ENCODE results near the gene WDR82.

WDR82 gene

GRCh38 chr3:52218454-52218853 lies 60.0 kb downstream of the WDR82 start:
- H3K4me3 ChIP-seq (ENCODE audit: low read length in 2 of 2), result no peak overlapping the region
- peak overlapping the region; percentile 31 for H3K27ac ChIP-seq (ENCODE audit: low read length)
- peaks cover 16 to 19% of the 10 kb centered on the region in 2 donors for H3K36me3 ChIP-seq (ENCODE audit: control insufficient read depth in 2 of 2, insufficient read depth in 2 of 2, low read length in 2 of 2)
- H3K9me3 ChIP-seq (ENCODE audit: control insufficient read depth in 2 of 2, low read length in 2 of 2), result no peaks in the 10 kb centered on the region
- H3K4me1 ChIP-seq (ENCODE audit: control insufficient read depth, insufficient read depth, low read length), result peaks cover 21% of the 10 kb centered on the region
- no peak overlapping the region for H3K9ac ChIP-seq (ENCODE audit: low read length in 2 of 2)
- no peaks in the 10 kb centered on the region for H3K27me3 ChIP-seq (ENCODE audit: control insufficient read depth in 1 of 2, insufficient read depth in 2 of 2, low read length in 2 of 2)

DNA sequence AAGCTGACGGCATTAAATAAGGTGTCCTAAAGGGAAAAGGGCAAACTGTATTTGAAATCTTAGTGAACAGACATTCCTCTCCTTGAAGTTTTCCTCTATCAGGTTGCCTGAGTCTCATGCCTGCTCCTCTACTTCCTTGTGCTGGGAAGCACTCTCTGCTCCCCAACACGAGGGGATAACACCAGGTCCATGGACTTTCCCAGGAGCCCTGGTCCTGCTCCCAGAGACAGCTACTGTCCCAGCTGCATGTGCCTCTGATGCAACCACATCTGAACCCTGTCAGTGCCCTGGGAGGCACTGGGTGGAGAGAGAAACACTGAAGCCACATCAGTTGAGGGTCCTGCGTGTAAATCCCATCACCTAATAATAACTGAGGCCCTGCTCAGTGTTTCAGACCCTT lies 60.4 kb downstream of the WDR82 start:
- Histone ChIP-seq H3K9ac (ENCODE audit: low read length in 2 of 2) (no peak overlapping the region), H3K36me3 (ENCODE audit: control insufficient read depth in 2 of 2, insufficient read depth in 2 of 2, low read length in 2 of 2) (peaks cover 20 to 21% of the 10 kb centered on the region in 2 donors), H3K4me3 (ENCODE audit: low read length in 2 of 2) (no peak overlapping the region)

DNA sequence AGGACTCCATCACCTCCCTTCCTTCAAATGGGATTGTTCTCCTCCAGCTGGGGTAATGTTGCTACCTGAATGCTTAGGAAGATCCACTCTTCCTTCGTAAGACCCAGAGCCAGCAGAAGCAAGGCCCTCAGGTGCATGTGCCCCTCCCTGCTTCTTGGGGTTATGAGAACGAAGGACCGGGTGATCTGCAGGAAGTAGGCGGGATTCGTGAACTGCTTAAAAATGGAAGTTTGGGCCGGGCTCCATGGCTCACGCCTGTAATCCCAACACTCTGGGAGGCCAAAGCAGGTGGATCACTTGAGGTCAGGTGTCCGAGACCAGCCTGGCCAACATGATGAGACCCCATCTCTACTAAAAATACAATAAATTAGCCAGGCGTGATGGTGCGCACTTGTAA lies 61.0 kb downstream of the WDR82 start:
- H3K36me3 ChIP-seq (ENCODE audit: control insufficient read depth in 2 of 2, insufficient read depth in 2 of 2, low read length in 2 of 2), result peaks cover 24 to 27% of the 10 kb centered on the region in 2 donors
- peaks cover 21% of the 10 kb centered on the region for H3K4me1 ChIP-seq (ENCODE audit: control insufficient read depth, insufficient read depth, low read length)
- peak overlapping the region in 1 of 2 donors; percentile 7 for H3K9ac ChIP-seq (ENCODE audit: low read length in 2 of 2)
- H3K4me3 ChIP-seq (ENCODE audit: low read length in 2 of 2), result peak overlapping the region in 1 of 2 donors; percentile 29
- H3K27ac ChIP-seq (ENCODE audit: low read length), result peak overlapping the region; percentile 53
- H3K27me3 ChIP-seq (ENCODE audit: control insufficient read depth in 1 of 2, insufficient read depth in 2 of 2, low read length in 2 of 2), result no peaks in the 10 kb centered on the region
- no peaks in the 10 kb centered on the region for H3K9me3 ChIP-seq (ENCODE audit: control insufficient read depth in 2 of 2, low read length in 2 of 2)

More for the DNA sequence above, 60.4 kb downstream of the WDR82 start:
- Histone ChIP-seq H3K27ac (ENCODE audit: low read length) (peak overlapping the region; percentile 31), H3K4me1 (ENCODE audit: control insufficient read depth, insufficient read depth, low read length) (peaks cover 21% of the 10 kb centered on the region), H3K9me3 (ENCODE audit: control insufficient read depth in 2 of 2, low read length in 2 of 2) (no peaks in the 10 kb centered on the region), H3K27me3 (ENCODE audit: control insufficient read depth in 1 of 2, insufficient read depth in 2 of 2, low read length in 2 of 2) (no peaks in the 10 kb centered on the region)

DNA sequence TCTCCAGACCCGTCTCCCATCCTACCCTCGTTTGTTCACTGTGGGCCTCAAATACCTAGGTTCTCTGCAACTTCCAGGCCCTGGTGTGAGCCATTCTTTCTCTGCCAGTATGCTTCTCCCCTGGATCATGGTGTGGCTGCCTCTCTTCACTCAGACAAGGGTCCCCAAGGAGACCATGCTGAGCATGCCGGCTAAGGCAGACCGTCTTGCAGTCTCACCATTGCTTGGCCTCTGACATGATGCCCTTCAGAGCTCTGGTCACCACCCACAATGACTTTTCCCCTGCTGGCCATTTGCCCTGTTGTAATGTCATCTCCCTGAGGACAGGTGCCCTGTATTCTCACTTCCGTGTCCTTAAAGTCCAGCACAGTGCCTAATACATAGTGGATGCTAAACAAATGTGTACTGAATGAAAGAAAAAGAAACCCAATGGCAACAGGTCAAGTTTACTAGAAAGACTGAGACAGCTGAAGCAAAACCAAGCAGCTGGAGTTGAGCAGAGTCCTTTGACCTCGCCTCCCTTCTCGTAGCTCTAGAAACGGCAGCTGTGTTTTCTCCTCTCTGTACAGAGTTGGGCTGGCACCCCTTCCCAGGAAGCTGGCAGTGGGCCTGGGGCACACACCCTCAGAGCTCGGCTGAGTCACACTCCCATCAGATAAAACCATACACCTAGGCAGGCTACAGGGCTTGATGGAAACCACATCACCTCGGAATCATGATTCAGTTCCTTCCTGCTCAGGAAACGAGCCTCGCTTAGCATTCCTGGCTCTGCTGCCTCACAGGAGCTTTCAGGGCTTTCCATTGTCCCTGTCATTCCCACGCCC lies 61.7 kb downstream of the WDR82 start:
- peak overlapping the region; percentile 7 to 47 for H3K9ac ChIP-seq (ENCODE audit: low read length in 2 of 2)
- peak overlapping the region; percentile 53 for H3K27ac ChIP-seq (ENCODE audit: low read length)

GRCh38 chr3:52215351-52215750 lies 63.1 kb downstream of the WDR82 start:
- peaks cover 13% of the 10 kb centered on the region for H3K4me1 ChIP-seq (ENCODE audit: control insufficient read depth, insufficient read depth, low read length)

More for the DNA sequence above, 61.7 kb downstream of the WDR82 start:
- Histone ChIP-seq H3K4me1 (ENCODE audit: control insufficient read depth, insufficient read depth, low read length) (peaks cover 19% of the 10 kb centered on the region), H3K36me3 (ENCODE audit: control insufficient read depth in 2 of 2, insufficient read depth in 2 of 2, low read length in 2 of 2) (peaks cover 27 to 33% of the 10 kb centered on the region in 2 donors), H3K9me3 (ENCODE audit: control insufficient read depth in 2 of 2, low read length in 2 of 2) (no peaks in the 10 kb centered on the region), H3K27me3 (ENCODE audit: control insufficient read depth in 1 of 2, insufficient read depth in 2 of 2, low read length in 2 of 2) (no peaks in the 10 kb centered on the region), H3K4me3 (ENCODE audit: low read length in 2 of 2) (peak overlapping the region; percentile 7 to 29)

DNA sequence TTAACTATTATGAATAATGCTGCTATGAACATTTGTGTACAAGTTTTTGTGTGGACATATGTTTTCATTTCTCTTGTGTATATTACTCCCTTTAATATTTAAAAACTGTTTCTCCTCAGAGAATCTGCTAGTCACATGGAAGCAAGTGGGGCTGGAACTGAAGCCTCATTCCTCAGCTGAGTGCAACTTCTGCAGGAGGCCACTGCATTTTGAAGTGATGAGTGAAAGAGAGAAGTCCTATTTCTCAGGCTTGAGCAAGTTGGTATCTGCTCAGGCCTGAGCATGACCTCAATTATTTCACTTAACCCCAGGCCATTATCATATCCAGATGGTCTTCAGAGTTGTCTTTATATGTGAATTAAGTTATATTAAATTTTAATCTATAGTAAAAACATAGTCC lies 64.5 kb downstream of the WDR82 start:
- H3K9ac ChIP-seq (ENCODE audit: low read length in 2 of 2), result no peak overlapping the region
- H3K4me3 ChIP-seq (ENCODE audit: low read length in 2 of 2), result no peak overlapping the region
- no peak overlapping the region for H3K27ac ChIP-seq (ENCODE audit: low read length)
- no peaks in the 10 kb centered on the region for H3K27me3 ChIP-seq (ENCODE audit: control insufficient read depth in 1 of 2, insufficient read depth in 2 of 2, low read length in 2 of 2)
- H3K4me1 ChIP-seq (ENCODE audit: control insufficient read depth, insufficient read depth, low read length), result peaks cover 13% of the 10 kb centered on the region
- H3K9me3 ChIP-seq (ENCODE audit: control insufficient read depth in 2 of 2, low read length in 2 of 2), result no peaks in the 10 kb centered on the region
- peaks cover 52 to 53% of the 10 kb centered on the region in 2 donors for H3K36me3 ChIP-seq (ENCODE audit: control insufficient read depth in 2 of 2, insufficient read depth in 2 of 2, low read length in 2 of 2)

More at GRCh38 chr3:52215351-52215750, 63.1 kb downstream of the WDR82 start:
- Histone ChIP-seq H3K4me3 (ENCODE audit: low read length in 2 of 2) (no peak overlapping the region), H3K36me3 (ENCODE audit: control insufficient read depth in 2 of 2, insufficient read depth in 2 of 2, low read length in 2 of 2) (peaks cover 41 to 44% of the 10 kb centered on the region in 2 donors), H3K27me3 (ENCODE audit: control insufficient read depth in 1 of 2, insufficient read depth in 2 of 2, low read length in 2 of 2) (no peaks in the 10 kb centered on the region), H3K9me3 (ENCODE audit: control insufficient read depth in 2 of 2, low read length in 2 of 2) (no peaks in the 10 kb centered on the region), H3K27ac (ENCODE audit: low read length) (no peak overlapping the region), H3K9ac (ENCODE audit: low read length in 2 of 2) (no peak overlapping the region)

- Histone ChIP-seq H3K9me3 (ENCODE audit: control insufficient read depth in 2 of 2, low read length in 2 of 2) (no peaks in the 10 kb centered on the region), H3K9ac (ENCODE audit: low read length in 2 of 2) (no peak overlapping the region), H3K36me3 (ENCODE audit: control insufficient read depth in 2 of 2, insufficient read depth in 2 of 2, low read length in 2 of 2) (peaks cover 61% of the 10 kb centered on the region in 2 donors), H3K27ac (ENCODE audit: low read length) (no peak overlapping the region), H3K4me1 (ENCODE audit: control insufficient read depth, insufficient read depth, low read length) (peaks cover 11% of the 10 kb centered on the region), H3K4me3 (ENCODE audit: low read length in 2 of 2) (no peak overlapping the region), H3K27me3 (ENCODE audit: control insufficient read depth in 1 of 2, insufficient read depth in 2 of 2, low read length in 2 of 2) (no peaks in the 10 kb centered on the region)
Measured at GRCh38 chr3:52213005-52213404, 65.4 kb downstream of the WDR82 start.

DNA sequence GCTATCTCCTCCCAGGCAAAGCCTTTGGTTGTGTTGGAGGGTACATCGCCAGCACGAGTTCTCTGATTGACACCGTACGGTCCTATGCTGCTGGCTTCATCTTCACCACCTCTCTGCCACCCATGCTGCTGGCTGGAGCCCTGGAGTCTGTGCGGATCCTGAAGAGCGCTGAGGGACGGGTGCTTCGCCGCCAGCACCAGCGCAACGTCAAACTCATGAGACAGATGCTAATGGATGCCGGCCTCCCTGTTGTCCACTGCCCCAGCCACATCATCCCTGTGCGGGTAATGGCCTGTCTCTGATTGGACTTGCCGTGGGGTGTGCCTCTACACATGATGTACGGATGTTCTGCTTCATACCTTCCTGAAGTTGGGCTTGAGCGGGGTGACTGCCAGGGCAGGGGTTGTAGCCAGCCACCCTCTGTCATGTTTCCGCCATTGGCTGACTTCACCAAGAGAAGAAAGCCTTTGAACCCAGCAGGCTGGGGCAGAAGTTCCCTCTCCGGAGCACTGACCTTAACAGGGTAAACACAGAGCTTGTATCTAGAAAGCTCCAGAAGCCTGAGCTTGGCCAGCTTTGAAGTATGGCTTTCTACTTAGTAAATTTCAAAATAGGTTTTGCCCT lies 67.1 kb downstream of the WDR82 start:
- H3K9ac ChIP-seq (ENCODE audit: low read length in 2 of 2), result no peak overlapping the region
- H3K9me3 ChIP-seq (ENCODE audit: control insufficient read depth in 2 of 2, low read length in 2 of 2), result no peaks in the 10 kb centered on the region
- H3K4me3 ChIP-seq (ENCODE audit: low read length in 2 of 2), result no peak overlapping the region
- no peaks in the 10 kb centered on the region for H3K27me3 ChIP-seq (ENCODE audit: control insufficient read depth in 1 of 2, insufficient read depth in 2 of 2, low read length in 2 of 2)
- peaks cover 70 to 71% of the 10 kb centered on the region in 2 donors for H3K36me3 ChIP-seq (ENCODE audit: control insufficient read depth in 2 of 2, insufficient read depth in 2 of 2, low read length in 2 of 2)
- peaks cover 1% of the 10 kb centered on the region for H3K4me1 ChIP-seq (ENCODE audit: control insufficient read depth, insufficient read depth, low read length)
- no peak overlapping the region for H3K27ac ChIP-seq (ENCODE audit: low read length)

DNA sequence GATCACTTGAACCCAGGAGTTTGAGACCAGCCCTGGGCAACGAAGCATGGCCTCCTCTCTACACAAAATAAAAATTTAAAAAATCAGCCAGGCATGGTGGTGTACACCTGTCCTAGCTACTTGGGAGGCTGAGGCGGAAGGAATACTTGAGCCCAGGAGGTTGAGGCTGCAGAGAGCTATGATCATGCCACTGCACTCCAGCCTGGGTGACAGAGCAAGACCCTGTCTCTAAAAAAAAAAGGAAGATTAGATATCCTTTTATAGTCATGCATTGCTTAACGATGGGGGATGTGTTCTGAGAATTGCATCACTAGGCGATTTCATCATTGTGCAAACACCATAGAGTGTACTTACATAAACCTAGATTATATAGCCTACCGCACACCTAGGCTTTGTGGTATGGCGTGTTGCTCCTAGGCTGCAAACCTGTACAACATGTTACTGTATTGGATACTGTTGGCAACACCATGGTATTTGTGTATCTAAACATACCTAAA lies 67.9 kb downstream of the WDR82 start:
- no peaks in the 10 kb centered on the region for H3K4me1 ChIP-seq (ENCODE audit: control insufficient read depth, insufficient read depth, low read length)
- no peaks in the 10 kb centered on the region for H3K27me3 ChIP-seq (ENCODE audit: control insufficient read depth in 1 of 2, insufficient read depth in 2 of 2, low read length in 2 of 2)
- H3K27ac ChIP-seq (ENCODE audit: low read length), result no peak overlapping the region
- H3K9me3 ChIP-seq (ENCODE audit: control insufficient read depth in 2 of 2, low read length in 2 of 2), result no peaks in the 10 kb centered on the region
- H3K36me3 ChIP-seq (ENCODE audit: control insufficient read depth in 2 of 2, insufficient read depth in 2 of 2, low read length in 2 of 2), result peaks cover 76 to 78% of the 10 kb centered on the region in 2 donors
- no peak overlapping the region for H3K9ac ChIP-seq (ENCODE audit: low read length in 2 of 2)
- no peak overlapping the region for H3K4me3 ChIP-seq (ENCODE audit: low read length in 2 of 2)

- H3K36me3 ChIP-seq (ENCODE audit: control insufficient read depth in 2 of 2, insufficient read depth in 2 of 2, low read length in 2 of 2), result peaks cover 75 to 79% of the 10 kb centered on the region in 2 donors
- no peaks in the 10 kb centered on the region for H3K9me3 ChIP-seq (ENCODE audit: control insufficient read depth in 2 of 2, low read length in 2 of 2)
- no peak overlapping the region for H3K27ac ChIP-seq (ENCODE audit: low read length)
- H3K4me3 ChIP-seq (ENCODE audit: low read length in 2 of 2), result no peak overlapping the region
- no peak overlapping the region for H3K9ac ChIP-seq (ENCODE audit: low read length in 2 of 2)
- no peaks in the 10 kb centered on the region for H3K27me3 ChIP-seq (ENCODE audit: control insufficient read depth in 1 of 2, insufficient read depth in 2 of 2, low read length in 2 of 2)
- H3K4me1 ChIP-seq (ENCODE audit: control insufficient read depth, insufficient read depth, low read length), result no peaks in the 10 kb centered on the region
Measured at GRCh38 chr3:52210037-52210436, 68.4 kb downstream of the WDR82 start.

All from stomach smooth muscle (tissue), 2 donors.